HG02852 (cell line): Measurements from ENCODE around the gene RIT1.
"Not testable (repeated sequence)": the region's sequence is repeated elsewhere in the genome, so short reads cannot be mapped to it uniquely, and the experiment has no call there.

Experiments used
- ATAC-seq: cut with Tn5 transposase; IDR thresholded peaks from one replicate; pipeline ENCODE4 v1.9.1; 2021; ENCODE audit warnings: mild to moderate bottlenecking, moderate library complexity; ENCODE audit not compliant: unreplicated experiment

RIT1 gene

DNA sequence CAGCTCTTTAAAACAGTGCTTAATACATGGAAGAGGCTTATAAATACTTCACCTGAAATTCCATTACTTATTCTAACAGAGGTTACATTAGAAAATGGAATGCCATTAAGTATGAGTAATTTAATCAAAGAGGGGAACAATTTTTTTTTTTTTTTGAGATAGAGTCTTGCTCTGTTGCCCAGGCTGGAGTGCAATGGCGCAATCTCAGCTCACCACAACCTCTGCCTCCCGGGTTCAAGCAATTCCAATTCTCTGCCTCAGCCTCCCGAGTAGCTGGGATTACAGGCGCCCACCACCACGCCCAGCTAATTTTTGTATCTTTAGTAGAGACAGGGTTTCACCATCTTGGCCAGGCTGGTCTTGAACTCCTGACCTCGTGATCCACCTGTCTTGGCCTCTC, 15.5 kb downstream of the RIT1 start:
- ATAC-seq: not testable (repeated sequence)

DNA sequence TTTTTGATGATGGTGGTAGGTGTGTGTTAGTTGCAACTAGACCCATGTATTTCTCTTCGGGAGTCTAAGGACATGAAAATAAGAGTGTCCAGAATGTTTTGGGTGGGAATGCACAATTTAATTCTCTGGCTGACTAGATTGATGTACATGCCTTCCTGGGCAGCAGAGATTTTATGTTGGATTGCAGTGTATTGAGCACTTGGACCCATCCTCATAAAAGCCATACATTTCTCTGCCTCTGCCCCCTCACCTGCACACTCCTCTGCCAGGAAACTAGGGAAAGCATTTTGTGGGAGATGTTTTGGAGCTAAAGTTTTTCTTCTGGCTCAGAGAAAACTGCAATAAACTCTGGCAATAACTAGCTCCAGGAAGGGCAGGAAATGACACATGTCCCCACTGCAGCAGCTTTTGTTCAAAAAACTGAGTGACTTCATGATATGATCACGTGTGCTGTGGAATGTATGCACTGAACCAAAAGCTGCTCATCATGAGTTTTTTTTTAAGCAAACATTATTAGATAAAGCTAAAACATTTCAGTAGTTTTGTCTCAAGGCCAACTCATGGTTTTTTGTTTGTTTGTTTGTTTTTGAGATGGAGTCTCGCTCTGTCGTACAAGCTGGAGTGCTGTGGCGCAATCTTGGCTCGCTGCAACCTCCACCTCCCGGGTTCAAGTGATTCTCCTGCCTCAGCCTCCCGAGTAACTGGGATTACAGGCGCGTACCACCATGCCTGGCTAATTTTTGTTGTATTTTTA, 17.6 kb downstream of the RIT1 start:
- no peak for ATAC-seq

DNA sequence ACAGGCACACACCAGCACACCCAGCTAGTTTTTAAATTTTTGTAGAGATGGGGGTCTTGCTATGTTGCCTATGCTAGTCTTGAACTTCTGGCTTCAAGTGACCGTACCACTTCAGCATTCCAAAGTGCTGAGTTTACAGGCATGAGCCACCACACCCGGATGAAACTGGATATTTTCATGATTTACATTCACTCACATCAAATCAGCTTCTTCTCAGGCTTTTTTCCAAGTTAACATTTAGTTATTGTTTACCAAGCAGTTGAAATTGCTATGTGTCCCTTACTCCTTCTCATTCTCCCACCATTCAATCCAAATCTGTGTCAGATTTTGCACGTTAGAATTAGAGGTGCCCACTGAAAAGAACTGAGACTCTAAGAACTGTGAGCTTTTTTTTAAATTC, 18.4 kb downstream of the RIT1 start:
- ATAC-seq: no peak

DNA sequence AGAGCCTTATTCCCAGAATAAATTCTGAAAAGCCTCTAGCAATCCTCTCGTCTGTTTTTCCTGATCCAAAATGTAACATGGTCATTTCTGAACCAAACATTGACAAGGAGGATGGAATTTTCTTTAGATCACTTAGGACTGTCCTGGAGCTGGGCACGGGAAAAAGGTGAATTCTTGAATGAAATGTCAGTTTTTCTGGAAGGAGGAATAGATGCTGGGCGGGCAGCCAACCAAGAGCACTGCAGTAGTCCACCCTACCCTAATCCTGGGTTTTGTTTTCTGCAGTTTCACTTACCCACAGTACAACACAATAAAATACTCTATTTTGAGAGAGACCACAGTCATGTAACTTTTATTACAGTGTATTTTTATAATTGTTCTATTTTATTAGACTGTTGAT, 20.9 kb downstream of the RIT1 start:
- no peak for ATAC-seq

DNA sequence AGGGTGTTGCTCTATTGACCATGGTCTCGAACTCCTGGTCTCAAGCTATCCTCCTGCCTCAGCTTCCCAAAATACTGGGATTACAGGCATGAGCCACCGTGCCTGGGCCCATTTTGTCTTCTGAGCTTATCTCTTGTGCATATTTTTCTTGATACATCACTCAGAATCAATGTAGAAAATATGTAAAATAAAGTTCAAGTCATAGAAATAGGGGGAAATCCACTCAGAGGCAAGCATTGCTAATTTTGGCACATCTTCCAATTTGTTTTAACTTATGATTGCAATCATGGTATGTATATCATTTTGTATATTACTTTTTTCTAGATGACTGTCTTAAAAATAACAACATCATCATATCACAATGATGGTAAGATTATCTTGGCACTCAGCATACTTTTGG, 21.6 kb downstream of the RIT1 start:
- no peak for ATAC-seq

DNA sequence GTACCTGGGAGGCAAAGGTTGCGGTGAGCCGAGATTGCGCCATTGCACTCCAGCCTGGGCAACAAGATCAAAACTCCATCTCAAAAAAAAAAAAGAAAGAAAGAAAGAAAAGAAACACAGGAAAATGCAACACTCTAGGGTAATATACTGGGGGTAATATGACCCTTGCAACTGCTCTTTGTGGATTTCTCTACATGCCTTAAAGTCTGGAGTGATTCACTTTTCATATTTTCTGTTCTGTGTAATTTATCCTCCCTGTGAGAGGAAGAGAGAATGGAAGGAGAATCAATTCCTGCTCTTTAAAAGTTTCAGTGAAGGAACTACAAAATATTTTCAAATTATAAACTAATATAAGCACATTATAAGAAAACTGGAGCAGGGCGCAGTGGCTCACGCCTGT, 22.7 kb downstream of the RIT1 start:
- ATAC-seq: no peak

DNA sequence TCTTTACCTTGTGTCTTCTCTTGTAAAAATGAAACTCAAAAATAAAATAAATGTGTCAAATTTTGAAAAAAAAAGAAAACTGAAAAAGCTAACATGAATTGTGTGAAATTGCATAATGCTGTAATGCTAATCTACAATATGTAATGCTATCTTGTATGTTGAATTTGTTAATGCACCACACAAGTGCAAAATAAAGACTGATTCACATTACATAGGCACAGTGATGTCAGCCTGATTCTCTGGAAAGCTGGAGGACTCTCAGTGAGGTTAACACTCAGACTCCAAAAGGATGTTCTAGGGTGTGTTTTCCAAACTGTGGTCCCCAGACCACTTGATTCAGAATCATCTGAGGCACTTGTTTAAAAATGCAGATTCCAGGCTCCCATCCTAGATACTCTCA, 26.2 kb downstream of the RIT1 start:
- no peak for ATAC-seq

DNA sequence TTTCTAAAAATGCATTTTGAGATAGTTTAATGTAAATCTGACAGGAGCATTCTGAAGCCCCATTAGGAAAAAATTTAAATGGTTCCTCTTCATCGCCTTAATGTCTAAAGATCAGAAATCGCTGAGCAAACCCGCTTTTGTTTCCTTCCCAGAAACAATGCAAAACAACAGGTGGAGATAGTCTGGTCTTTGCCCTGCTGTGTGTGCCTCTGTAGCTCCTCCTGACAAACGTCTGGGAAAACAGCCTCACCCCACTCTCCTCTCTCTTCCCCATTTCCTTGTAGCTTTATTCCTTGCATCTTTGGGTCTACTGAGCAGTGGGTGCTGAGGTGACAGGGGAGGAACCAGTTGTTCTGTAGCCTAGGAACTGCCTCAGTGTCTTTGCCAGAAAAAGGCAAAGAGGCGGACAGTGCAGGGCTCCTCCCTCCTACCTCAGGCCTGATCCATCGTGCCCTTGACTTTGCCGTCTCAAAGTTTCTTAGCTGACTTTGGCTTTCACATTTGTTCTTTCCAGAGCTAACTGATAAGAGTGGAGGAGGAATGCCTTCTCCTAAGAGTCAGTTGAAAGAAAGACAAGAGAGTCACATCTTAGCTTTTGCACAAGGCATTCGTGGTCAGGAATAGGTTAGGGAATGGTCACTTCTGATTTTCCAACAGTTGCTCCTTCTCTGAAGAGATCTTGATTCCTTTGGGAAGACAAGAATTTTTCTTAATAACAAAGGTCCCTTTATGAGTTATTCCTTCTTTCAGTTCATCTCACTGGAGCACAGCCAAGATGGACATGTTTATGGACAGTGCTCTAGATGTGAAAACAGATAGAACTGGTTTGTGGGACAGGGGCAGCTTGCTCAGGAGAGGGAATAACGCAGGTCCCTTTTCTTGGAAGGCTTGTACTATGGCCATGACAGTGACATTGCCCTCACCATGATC, 26.9 kb downstream of the RIT1 start:
- no peak for ATAC-seq

DNA sequence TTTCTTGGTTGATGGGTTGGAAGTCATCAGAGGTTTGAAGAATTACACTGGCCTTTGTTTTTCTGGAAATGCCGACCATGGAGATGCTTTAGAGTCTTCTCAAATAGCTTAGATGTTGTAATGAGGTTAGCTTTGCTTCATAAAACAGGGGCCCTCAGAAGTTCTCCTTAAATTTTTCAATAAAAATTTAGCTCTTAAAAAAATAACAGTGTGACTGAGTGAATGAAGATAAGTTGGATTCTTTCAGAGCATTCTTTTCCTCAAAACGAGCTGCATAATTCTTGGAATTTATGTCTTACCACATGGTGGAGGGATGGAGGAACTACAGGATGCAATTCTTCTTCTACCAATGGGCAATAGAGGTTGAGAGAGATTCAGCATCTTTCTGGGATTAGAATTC, 28.4 kb downstream of the RIT1 start:
- ATAC-seq: no peak

DNA sequence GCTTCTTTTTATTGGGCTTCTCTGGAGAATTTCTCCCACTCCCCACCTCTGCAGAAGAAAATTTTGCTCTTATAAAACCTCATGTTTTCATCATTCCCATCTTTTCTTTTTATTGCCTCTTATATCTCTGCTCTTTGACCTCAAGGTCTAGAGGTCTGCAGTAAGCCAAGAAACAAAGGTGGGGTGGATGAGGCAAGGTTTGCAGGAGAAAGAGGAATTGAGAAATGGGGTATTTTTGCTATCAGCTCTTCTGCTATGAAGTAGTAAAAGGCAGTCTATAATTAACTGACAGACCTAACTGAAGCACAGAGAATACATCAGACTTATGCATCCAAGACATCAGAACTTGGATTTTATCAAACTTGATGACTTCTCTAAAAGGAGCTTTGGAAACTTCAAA, 28.9 kb downstream of the RIT1 start:
- ATAC-seq: no peak

DNA sequence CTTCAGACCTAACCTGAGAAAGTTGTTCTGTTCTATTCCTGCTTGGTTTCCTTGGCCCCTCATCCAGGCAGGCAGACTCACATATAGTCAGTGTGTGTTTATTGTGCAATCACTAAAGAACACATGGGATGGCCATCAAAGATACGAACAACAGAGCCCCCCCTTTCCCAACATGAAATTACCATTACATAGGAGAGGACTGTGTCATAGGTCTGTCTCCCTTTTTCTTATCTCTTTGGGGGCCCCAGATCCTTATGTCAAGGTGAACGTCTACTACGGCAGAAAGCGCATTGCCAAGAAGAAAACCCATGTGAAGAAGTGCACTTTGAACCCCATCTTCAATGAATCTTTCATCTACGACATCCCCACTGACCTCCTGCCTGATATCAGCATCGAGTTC, 30.2 kb downstream of the RIT1 start:
- ATAC-seq: no peak

DNA sequence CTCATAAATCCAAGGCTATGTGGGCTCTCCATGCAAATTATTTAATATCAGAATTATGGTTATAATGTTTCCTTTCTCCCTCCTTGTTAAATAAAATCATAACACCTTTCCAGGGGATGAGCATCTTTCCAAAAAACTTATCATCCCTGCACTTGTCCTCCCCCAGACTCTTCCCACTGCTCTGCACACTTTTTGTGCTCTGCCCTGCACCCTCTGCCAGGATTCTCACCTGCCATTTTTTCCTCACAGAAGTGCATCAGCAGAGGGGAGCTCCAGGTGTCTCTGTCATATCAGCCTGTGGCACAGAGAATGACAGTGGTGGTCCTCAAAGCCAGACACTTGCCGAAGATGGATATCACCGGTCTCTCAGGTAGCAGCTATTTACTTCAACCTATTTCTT, 30.9 kb downstream of the RIT1 start:
- ATAC-seq: no peak

DNA sequence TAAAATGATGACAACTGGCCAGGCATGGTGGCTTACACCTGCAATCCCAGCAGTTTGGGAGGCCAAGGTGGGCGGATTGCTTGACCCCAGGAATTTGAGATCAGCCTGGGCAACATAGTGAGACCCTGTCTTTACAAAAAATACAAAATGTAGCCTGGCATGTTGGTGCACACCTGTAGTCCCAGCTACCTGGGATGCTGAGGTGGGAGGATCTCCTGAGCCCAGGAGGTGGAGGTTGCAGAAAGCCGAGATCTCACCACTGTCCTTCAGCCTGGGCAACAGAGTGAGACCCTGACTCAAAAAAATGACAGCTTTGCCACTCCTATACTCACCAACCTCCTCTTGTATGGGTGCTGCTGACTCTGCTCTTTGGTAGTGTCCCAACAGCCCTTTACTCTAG, 33.2 kb downstream of the RIT1 start:
- no peak for ATAC-seq

DNA sequence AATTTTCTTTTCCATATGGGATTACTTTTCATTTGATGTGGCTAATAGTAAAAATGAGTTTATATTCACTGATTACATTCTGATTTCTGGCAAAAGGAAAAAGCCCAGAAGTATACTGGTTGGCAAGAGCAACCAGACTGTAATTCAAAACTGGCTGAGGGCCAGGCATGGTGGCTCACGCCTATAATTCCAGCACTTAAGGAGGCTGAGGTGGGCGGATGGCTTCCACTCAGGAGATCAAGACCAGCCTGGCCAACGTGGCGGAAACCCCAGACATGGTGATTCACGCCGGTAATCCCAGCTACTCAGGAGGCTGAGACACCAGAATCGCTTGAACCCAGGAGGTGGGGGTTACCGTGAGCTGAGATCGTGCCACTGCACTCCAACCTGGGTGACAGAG, 37.3 kb downstream of the RIT1 start:
- no peak for ATAC-seq

DNA sequence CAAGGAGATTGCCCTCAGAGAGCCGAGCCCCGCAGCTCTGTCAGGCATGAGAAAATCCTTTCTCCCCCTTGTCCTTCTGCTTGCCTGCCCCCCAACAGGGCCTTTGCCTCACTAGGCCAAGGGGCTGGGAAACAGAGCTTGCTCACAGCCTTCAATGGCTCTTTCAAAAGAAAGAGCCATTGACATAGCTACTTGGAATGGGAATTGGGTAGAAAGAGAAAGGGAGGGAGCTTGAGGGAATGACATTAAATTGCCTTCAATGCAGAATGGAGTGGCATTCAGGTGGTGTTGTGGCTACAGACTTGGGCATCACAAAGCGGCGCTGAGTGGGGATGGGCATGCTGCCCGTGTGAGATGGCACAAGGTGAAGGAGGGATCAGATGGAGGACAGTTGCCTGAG, 38.6 kb downstream of the RIT1 start:
- no peak for ATAC-seq

DNA sequence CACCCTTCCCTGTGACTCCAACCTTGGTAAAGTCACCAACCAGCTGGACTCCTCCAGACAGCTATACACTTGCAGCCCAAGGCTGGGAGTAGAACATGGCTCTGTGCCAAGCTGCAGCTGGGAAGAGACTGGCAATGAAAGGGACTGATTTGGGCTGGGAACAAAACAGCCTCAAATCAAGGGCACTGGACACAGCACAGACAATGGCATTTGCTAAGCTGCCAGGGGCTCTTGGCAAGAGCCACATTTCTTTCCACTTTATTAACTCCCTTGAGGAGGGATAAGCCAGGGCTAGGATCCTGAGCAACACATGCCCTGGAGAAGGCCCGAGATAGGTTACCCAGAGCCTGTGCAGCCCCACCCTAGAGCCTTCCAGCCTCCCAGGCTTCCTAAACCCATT, 39.8 kb downstream of the RIT1 start:
- no peak for ATAC-seq

DNA sequence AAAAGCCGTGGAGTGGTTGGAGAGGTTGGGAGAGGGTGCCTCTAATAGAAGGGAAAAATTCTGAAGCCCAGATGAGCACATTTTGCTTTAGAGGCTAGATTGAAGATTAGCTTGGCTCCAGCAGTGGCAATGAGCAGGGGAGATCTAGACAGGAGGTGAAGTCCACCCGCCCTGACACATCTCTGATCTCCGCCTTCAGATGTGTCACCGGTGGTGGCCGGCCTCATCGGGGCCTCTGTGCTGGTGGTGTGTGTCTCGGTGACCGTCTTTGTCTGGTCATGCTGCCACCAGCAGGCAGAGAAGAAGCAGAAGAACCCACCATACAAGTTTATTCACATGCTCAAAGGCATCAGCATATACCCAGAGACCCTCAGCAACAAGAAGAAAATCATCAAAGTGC, 43.4 kb downstream of the RIT1 start:
- ATAC-seq: no peak

DNA sequence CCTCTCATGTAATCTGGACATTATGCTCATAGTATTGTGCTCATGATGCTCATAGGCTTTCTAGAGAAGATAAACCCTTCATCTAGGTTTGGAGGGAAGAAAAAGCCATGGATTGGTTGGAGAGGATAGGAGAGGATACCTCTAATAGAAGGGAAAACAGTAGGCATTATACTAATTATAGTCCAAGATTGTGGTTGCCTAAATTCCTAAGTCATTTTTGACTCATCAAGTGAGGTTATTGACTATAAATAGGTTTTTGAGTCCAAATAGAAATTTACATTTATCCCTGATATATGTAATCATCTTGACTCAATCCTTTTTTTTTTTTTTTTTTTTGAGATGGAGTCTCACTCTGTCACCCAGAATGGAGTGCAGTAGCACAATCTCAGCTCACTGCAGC, 46.8 kb downstream of the RIT1 start:
- ATAC-seq: no peak

DNA sequence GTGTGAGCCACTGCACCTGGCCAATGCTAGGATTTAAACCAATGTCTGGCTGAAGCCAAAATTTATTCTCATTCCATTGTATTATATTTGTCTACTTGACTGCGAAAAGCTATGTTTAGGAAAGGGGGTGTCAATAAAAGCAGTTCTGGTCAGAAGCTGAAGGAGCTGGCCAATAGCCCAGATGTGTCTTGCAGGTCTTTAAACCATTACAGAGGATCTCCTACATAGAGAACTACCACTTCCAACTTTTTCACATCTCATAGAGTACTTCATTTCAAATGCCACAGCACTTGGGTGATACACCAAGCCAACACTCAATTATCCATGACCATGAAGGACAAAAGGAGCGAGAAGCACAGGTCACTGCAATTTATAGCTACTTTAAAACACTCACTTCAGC, 49.3 kb downstream of the RIT1 start:
- ATAC-seq: no peak

DNA sequence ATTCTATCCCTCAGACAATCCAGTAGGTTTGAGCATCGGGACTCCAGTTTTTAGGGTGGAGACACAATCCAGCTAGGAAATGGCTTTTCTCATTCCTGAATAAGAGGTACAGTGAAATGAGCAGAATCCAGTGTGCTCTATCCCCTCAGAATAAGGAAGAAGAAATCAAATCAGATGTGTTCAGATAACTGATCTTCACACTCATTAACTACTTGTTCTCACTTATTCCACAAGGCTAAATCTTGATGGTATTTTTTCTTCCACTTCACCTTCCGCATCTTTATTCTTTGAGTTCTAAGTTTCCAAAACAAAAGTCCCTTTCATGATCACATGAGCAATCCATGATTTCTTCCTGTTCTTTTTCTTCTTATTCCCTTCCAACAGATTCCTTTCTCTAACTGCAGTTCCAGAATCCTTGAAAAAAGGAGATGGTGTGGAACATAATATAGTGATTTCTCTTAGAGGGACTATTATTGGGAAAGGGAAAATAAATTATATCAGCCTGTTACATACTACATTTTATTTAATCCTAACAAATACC, 50.1 kb downstream of the RIT1 start:
- ATAC-seq: no peak

DNA sequence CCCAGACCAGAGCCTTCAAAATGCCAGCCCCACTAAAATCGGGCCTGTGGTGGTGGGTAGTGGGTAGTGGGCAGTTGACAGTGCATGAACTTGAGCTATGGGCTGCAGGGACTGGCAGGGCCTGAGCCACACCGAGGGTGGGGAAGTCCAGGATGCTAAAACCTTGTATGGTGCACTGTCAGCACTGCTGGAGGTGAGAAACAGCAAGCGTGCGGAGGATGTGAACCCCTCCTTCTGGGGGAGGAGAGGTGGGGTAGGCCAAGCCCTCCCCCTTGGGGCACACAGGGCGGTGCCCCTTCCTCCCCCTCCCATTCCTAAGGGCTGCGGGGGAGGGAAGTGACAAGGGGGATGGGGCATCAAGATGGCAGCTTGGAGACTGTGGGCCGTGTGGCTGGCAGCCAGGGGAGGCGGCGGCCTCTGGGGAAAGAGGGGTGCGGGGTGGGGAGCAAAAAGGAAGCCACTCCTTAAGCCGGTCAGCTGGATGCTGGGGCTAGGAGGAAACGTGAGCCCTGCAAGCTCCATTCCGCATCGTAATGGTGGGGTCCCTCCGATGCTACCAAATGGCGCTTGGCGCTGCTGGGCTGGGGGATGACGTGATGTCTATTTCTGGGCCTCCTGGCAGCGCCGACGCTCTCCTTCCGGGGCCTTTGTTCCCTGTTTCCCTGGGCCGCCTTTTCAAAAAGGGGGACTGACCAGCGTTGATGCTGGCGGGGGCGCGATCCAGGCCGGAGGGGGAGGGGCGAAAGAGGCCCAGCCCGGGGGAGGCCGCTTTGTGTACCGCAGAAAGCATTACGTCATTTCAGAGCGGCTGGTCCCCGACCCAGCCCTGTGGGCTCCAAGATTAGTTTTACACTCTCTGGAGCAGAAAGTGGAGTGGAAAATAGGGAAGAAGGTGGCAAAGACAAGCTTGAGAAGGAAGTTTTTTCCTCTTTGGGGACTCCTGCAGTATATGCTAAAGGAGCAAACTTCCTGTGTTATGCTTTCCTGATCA, 51.0 kb downstream of the RIT1 start:
- ATAC-seq: no peak
